HepG2 (cell line): Measurements from ENCODE around the gene TRIO. TPM values are rescaled to one million over a fixed set of nuclear protein-coding genes. Genes with fewer than 3 reads are reported as not detected.

Source experiments
- ATAC-seq: fragments of 200-7000 bp; cut with Tn5 transposase; 3 replicates; pipeline ENCODE4 v1.9.1; 2020; ENCODE audit warnings: mild to moderate bottlenecking, moderate library complexity
- BruUV-seq: library from RNA; stranded (reverse); fragments of 400-500 nt; replicated peaks from 2 replicates; lab custom pipeline; 2021; lab: Mats Ljungman, UMichigan
- CTCF ChIA-PET: fragments of 300-600 bp; formaldehyde crosslinking; extraction: SDS; loops from one replicate; lab custom pipeline; 2021; ENCODE audit warnings: low total read pairs, inconsistent platforms, low intra/inter-chr PET ratio; lab: Yijun Ruan, JAX
- POLR2A ChIA-PET: fragments of 350-600 bp; sonication (Branson Sonifier 250); formaldehyde crosslinking; loops from one replicate; lab custom pipeline; 2020; ENCODE audit warnings: antibody characterized with exemption, inconsistent platforms; lab: Yijun Ruan, JAX
- DNase-seq: peaks from one replicate; pipeline ENCODE4 v3.0.0-alpha.2; 2015; ENCODE audit warnings: low spot score
- FAIRE-seq: peaks from 3 replicates; lab custom pipeline; 2011; peaks lifted over from hg19 to GRCh38; lab: Jason Lieb, UNC
- H2AFZ ChIP-seq: one replicate; pipeline ENCODE4 v1.6.1; 2011; ENCODE audit warnings: low read length, inconsistent platforms
- H3K27ac ChIP-seq: fragments of 300-600 bp; 3 replicates; pipeline ENCODE4 v1.8.0; 2011; ENCODE audit warnings: mixed run types, mild to moderate bottlenecking, mixed read lengths, low read length, inconsistent platforms; ENCODE audit not compliant: insufficient read depth; ENCODE audit errors: extremely low read length
- H3K27me3 ChIP-seq, 2 experiments: fragments of 200-600 bp in 1 of 2; 2 replicates in 1 of 2; 3 replicates in 1 of 2; pipeline versions ENCODE4 v1.6.0 to v1.8.0; 2011; ENCODE audit warnings: low read length in 2 of 2, mild to moderate bottlenecking in 2 of 2, moderate library complexity in 2 of 2, inconsistent platforms in 1 of 2; ENCODE audit not compliant: insufficient read depth in 2 of 2, control insufficient read depth in 1 of 2
- H3K36me3 ChIP-seq, 2 experiments: fragments of 200-600 bp in 1 of 2; replicated peaks in 1 of 2; 2 replicates in 1 of 2; 3 replicates in 1 of 2; pipeline versions ENCODE4 v1.5.1 to v1.8.0; 2011; ENCODE audit warnings: low read length in 2 of 2, inconsistent platforms in 1 of 2; ENCODE audit not compliant: insufficient read depth in 2 of 2, control insufficient read depth in 1 of 2
- H3K4me1 ChIP-seq: 2 replicates; pipeline ENCODE4 v1.5.1; 2012; ENCODE audit warnings: low read length, inconsistent platforms; ENCODE audit not compliant: insufficient read depth
- H3K4me2 ChIP-seq: 2 replicates; pipeline ENCODE4 v1.6.0; 2011; ENCODE audit warnings: low read depth, low read length, inconsistent platforms
- H3K4me3 ChIP-seq, 3 experiments: fragments of 200-600 bp in 1 of 3; sonication (generic), shearing (Covaris generic) in 1 of 3; replicated peaks in 1 of 3; 2 replicates each; pipeline ENCODE4 v1.5.1; 2011 to 2016; ENCODE audit warnings: low read length in 3 of 3, inconsistent platforms in 2 of 3, low read depth in 2 of 3, mild to moderate bottlenecking in 2 of 3, control low read depth in 1 of 3, mixed read lengths in 1 of 3; ENCODE audit not compliant: insufficient read depth in 1 of 3
- H3K79me2 ChIP-seq: one replicate; pipeline ENCODE4 v1.6.1; 2011; ENCODE audit warnings: low read length, inconsistent platforms; ENCODE audit not compliant: insufficient read depth
- H3K9ac ChIP-seq: 2 replicates; pipeline ENCODE4 v1.6.0; 2011; ENCODE audit warnings: mild to moderate bottlenecking, low read depth, low read length, inconsistent platforms; ENCODE audit not compliant: insufficient read depth
- H3K9me3 ChIP-seq: 2 replicates; pipeline ENCODE4 v1.5.1; 2012; ENCODE audit warnings: mild to moderate bottlenecking, low read length
- H4K20me1 ChIP-seq: 2 replicates; pipeline ENCODE4 v1.6.0; 2011; ENCODE audit warnings: inconsistent platforms, mild to moderate bottlenecking, low read length, moderate library complexity; ENCODE audit not compliant: insufficient read depth
- MEIS2 ChIP-seq: sonication (generic); formaldehyde crosslinking; IDR thresholded peaks from 2 replicates; pipeline ENCODE4 v1.9.0; 2021; ENCODE audit warnings: mild to moderate bottlenecking, missing genetic modification reagents
- PAF1 ChIP-seq: IDR thresholded peaks from 2 replicates; pipeline ENCODE4 v1.6.1; 2016; ENCODE audit warnings: missing genetic modification reagents, missing compliant biosample characterization
- RAD51 ChIP-seq: fragments of 450-650 bp; IDR thresholded peaks from 2 replicates; pipeline ENCODE4 v1.6.1; 2016; ENCODE audit warnings: borderline replicate concordance
- REL ChIP-seq: sonication (generic); formaldehyde crosslinking; conservative IDR thresholded peaks from 2 replicates; pipeline ENCODE4 v1.8.0; 2022; ENCODE audit warnings: mild to moderate bottlenecking, missing genetic modification reagents, moderate library complexity
- SP4 ChIP-seq: sonication (generic); formaldehyde crosslinking; IDR thresholded peaks from 2 replicates; pipeline ENCODE4 v1.8.1; 2023; ENCODE audit warnings: mild to moderate bottlenecking, missing genetic modification reagents
- ZBTB43 ChIP-seq: sonication (generic); formaldehyde crosslinking; conservative IDR thresholded peaks from 2 replicates; pipeline ENCODE4 v1.4.0; 2020; ENCODE audit warnings: missing genetic modification reagents
- ZNF572 ChIP-seq: sonication (generic); formaldehyde crosslinking; IDR thresholded peaks from 2 replicates; pipeline ENCODE4 v1.5.1; 2020; ENCODE audit warnings: mild to moderate bottlenecking, missing genetic modification reagents
- ZNF792 ChIP-seq: IDR thresholded peaks from 2 replicates; pipeline ENCODE4 v1.6.1; 2016
- ZNF816 ChIP-seq: sonication (generic); formaldehyde crosslinking; IDR thresholded peaks from 2 replicates; pipeline ENCODE4 v1.8.0; 2022; ENCODE audit warnings: missing genetic modification reagents, mild to moderate bottlenecking, borderline replicate concordance
- ZNF878 ChIP-seq: sonication (generic); formaldehyde crosslinking; IDR thresholded peaks from 2 replicates; pipeline ENCODE4 v1.8.1; 2023; ENCODE audit warnings: mild to moderate bottlenecking, missing genetic modification reagents, moderate library complexity
- WGBS: methylation state at CpG from one replicate; pipeline ENCODE4 v1.1.6; 2017; ENCODE audit warnings: low lambda C conversion rate; 5-methylcytosine and 5-hydroxymethylcytosine counted together
- in situ Hi-C: cut with HindIII; loops from 2 replicates; pipeline ENCODE4 v1.10.0; 2017; ENCODE audit warnings: low pct_unique_long_range_greater_than_20kb; ENCODE audit not compliant: extremely low pct_ligation_motif_present
- intact Hi-C: fragments of 100-400 bp; cut with micrococcal nuclease; formaldehyde crosslinking; loops from one replicate; pipeline ENCODE4 v1.10.0; 2022; ENCODE audit not compliant: unreplicated experiment
- polyA plus RNA-seq, 8 experiments: library from polyadenylated mRNA; depleted of rRNA in 3 of 8; stranded (reverse) in 7 of 8; unstranded in 1 of 8; fragments of >200 nt; fragmentation: Illumina TruSeq in 4 of 8; extraction: Trizol in 4 of 8; gene quantifications; 2 replicates each; pipeline versions ENCODE4 v1.2.1 to v1.2.3, GENCODE V29; 2011 to 2016; ENCODE audit warnings: low read depth in 4 of 8, missing spikeins in 1 of 8, mixed read lengths in 1 of 8; ENCODE audit not compliant: insufficient read depth in 1 of 8
- total RNA-seq, 5 experiments: library from RNA; depleted of rRNA; stranded (reverse); fragments of >200 nt; fragmentation: Illumina TruSeq; extraction: Trizol; gene quantifications; 2 replicates each; pipeline ENCODE4 v1.2.3, GENCODE V29; 2016; ENCODE audit warnings: low read depth in 1 of 5
- TF ChIP-seq, protein P1 (sequence below), 2 experiments: sonication (generic) in 1 of 2; formaldehyde crosslinking in 1 of 2; IDR thresholded peaks; 2 replicates each; pipeline versions ENCODE4 v1.5.1 to v1.6.1; 2011 to 2020; ENCODE audit warnings: borderline replicate concordance in 1 of 2, low read depth in 1 of 2, low read length in 1 of 2, mild to moderate bottlenecking in 1 of 2, missing genetic modification reagents in 1 of 2, moderate library complexity in 1 of 2

The TRIO gene
- total and polyA plus RNA-seq, 2 of the 13 experiments (the other 11 are each of a cell fraction or from before 2014, with no cell fraction given), result 45.2 to 45.9 TPM

- Histone ChIP-seq H4K20me1 (no peaks in the 10 kb centered on the region), H3K79me2 (no peaks in the 10 kb centered on the region), H2AFZ (no peak overlapping the region), H3K27me3 (peaks cover 2 to 15% of the 10 kb centered on the region in 2 experiments; a peak in 3 of 5 replicates), H3K27ac (no peak overlapping the region), H3K36me3 (no peaks in the 10 kb centered on the region), H3K4me3 (no peak overlapping the region), H3K4me2 (no peak overlapping the region), H3K4me1 (peaks cover 20% of the 10 kb centered on the region), H3K9me3 (no peaks in the 10 kb centered on the region), H3K9ac (no peak overlapping the region)
- CTCF ChIA-PET, result no interaction called here
- intact Hi-C loops, result no loop called here
- TF ChIP-seq ZNF816 (CRISPR knock-in tag), result no peak
- no peak for TF ChIP-seq ZNF878 (CRISPR knock-in tag)
- TF ChIP-seq ZNF572 (CRISPR knock-in tag), result no peak
- TF ChIP-seq SP4 (CRISPR knock-in tag), result no peak
- no peak for TF ChIP-seq REL (CRISPR knock-in tag)
- TF ChIP-seq MEIS2 (CRISPR knock-in tag), result no peak
- TF ChIP-seq ZBTB43, result no peak
- POLR2A ChIA-PET, result no interaction called here
- BruUV-seq, result no TSS peak
- DNase-seq, result no peak
- FAIRE-seq, result no peak
- in situ Hi-C loops, result no loop called here
- no peak for ATAC-seq
Measured at GRCh38 chr5:14128079-14128478, 15.1 kb upstream of the TRIO start.

- intact Hi-C loops, result no loop called here
- no peaks in the 10 kb centered on the region for H4K20me1 ChIP-seq
- no peaks in the 10 kb centered on the region for H3K79me2 ChIP-seq
- no peaks in the 10 kb centered on the region for H3K9me3 ChIP-seq
- no peak overlapping the region for H3K9ac ChIP-seq
- WGBS, result 0% methylated on average over 1 of the region's 1 CpG
- no peaks in the 10 kb centered on the region for H3K36me3 ChIP-seq
- ChIA-PET CTCF (no interaction called here), POLR2A (no interaction called here)
- peaks cover 26% of the 10 kb centered on the region for H3K4me1 ChIP-seq
- in situ Hi-C loops, result no loop called here
- H3K27ac ChIP-seq, result no peak overlapping the region
- FAIRE-seq (no peak), DNase-seq (no peak), ATAC-seq (no peak)
- H2AFZ ChIP-seq, result no peak overlapping the region
- H3K27me3 ChIP-seq, result peaks cover 2 to 11% of the 10 kb centered on the region in 2 experiments; a peak in 3 of 5 replicates
- no peak overlapping the region for H3K4me3 ChIP-seq
- no TSS peak for BruUV-seq
- no peak overlapping the region for H3K4me2 ChIP-seq
- TF ChIP-seq RAD51 (peak; percentile 45; the same call in 1 of the 2 replicates), ZNF792 (CRISPR knock-in tag) (no peak), PAF1 (no peak)
- TF ChIP-seq, protein P1, sequence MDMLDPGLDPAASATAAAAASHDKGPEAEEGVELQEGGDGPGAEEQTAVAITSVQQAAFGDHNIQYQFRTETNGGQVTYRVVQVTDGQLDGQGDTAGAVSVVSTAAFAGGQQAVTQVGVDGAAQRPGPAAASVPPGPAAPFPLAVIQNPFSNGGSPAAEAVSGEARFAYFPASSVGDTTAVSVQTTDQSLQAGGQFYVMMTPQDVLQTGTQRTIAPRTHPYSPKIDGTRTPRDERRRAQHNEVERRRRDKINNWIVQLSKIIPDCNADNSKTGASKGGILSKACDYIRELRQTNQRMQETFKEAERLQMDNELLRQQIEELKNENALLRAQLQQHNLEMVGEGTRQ (IDR thresholded peaks at IDR 0.05; ENCODE audit: low read depth, low read length), result 0 out of 2 replicates have a peak, but pooled peaks have one; percentile 30
- TF ChIP-seq, protein P1 (CRISPR knock-in tag; IDR thresholded peaks at IDR 0.05; ENCODE audit: borderline replicate concordance), result no peak
Measured at GRCh38 chr5:14129123-14129522, 14.0 kb upstream of the TRIO start.
